Measurements from ENCODE around the gene PLS3.

PLS3 gene

GRCh38 chrX:115571712-115572111 lies 10.7 kb downstream of the PLS3 start:
- DNase-seq (ENCODE audit: low read depth in 3 of 3) = no peak

- DNase-seq (ENCODE audit: low read depth in 3 of 3) = no peak
Measured at GRCh38 chrX:115573185-115573584, 12.2 kb downstream of the PLS3 start.

- DNase-seq (ENCODE audit: low read depth in 3 of 3) = no peak
Measured at GRCh38 chrX:115576676-115577075, 15.7 kb downstream of the PLS3 start.

- DNase-seq (ENCODE audit: low read depth in 3 of 3) = no peak
Measured at GRCh38 chrX:115579327-115579726, 18.4 kb downstream of the PLS3 start.

GRCh38 chrX:115579786-115580294 lies 18.9 kb downstream of the PLS3 start:
- DNase-seq (ENCODE audit: low read depth in 3 of 3) = no peak

GRCh38 chrX:115581759-115582615 lies 21.0 kb downstream of the PLS3 start:
- no peak for DNase-seq (ENCODE audit: low read depth in 3 of 3)

- no peak for DNase-seq (ENCODE audit: low read depth in 3 of 3)
Measured at GRCh38 chrX:115582616-115583495, 21.9 kb downstream of the PLS3 start.

- DNase-seq (ENCODE audit: low read depth in 3 of 3) = no peak
Measured at GRCh38 chrX:115583496-115584004, 22.6 kb downstream of the PLS3 start.

GRCh38 chrX:115584696-115585095 lies 23.7 kb downstream of the PLS3 start:
- DNase-seq (ENCODE audit: low read depth in 3 of 3) = no peak

GRCh38 chrX:115588179-115588578 lies 27.2 kb downstream of the PLS3 start:
- no peak for DNase-seq (ENCODE audit: low read depth in 3 of 3)

- DNase-seq (ENCODE audit: low read depth in 3 of 3) = no peak
Measured at GRCh38 chrX:115589419-115589818, 28.4 kb downstream of the PLS3 start.

GRCh38 chrX:115591420-115591819 lies 30.4 kb downstream of the PLS3 start:
- no peak for DNase-seq (ENCODE audit: low read depth in 3 of 3)

GRCh38 chrX:115591856-115592842 lies 31.2 kb downstream of the PLS3 start:
- no peak for DNase-seq (ENCODE audit: low read depth in 3 of 3)

- no peak for DNase-seq (ENCODE audit: low read depth in 3 of 3)
Measured at GRCh38 chrX:115592997-115593734, 32.2 kb downstream of the PLS3 start.

GRCh38 chrX:115595049-115595448 lies 34.1 kb downstream of the PLS3 start:
- DNase-seq (ENCODE audit: low read depth in 3 of 3) = no peak

GRCh38 chrX:115598556-115598955 lies 37.6 kb downstream of the PLS3 start:
- no peak for DNase-seq (ENCODE audit: low read depth in 3 of 3)

GRCh38 chrX:115602308-115602707 lies 41.3 kb downstream of the PLS3 start:
- DNase-seq (ENCODE audit: low read depth in 3 of 3) = no peak

GRCh38 chrX:115602729-115603389 lies 41.9 kb downstream of the PLS3 start:
- DNase-seq (ENCODE audit: low read depth in 3 of 3) = no peak

GRCh38 chrX:115603534-115604074 lies 42.6 kb downstream of the PLS3 start:
- DNase-seq (ENCODE audit: low read depth in 3 of 3) = no peak

GRCh38 chrX:115606861-115607260 lies 45.9 kb downstream of the PLS3 start:
- DNase-seq (ENCODE audit: low read depth in 3 of 3) = no peak

Measured in stimulated activated CD4-positive, alpha-beta T cell treated with anti-CD3 and anti-CD28 coated beads, TNF-alpha, amount 100 ng/mL, for 48 hours (primary cell).